GM12865 (cell line): ENCODE results near the gene PRDM10.
"Not testable (repeated sequence)": the region's sequence is repeated elsewhere in the genome, so short reads cannot be mapped to it uniquely, and the experiment has no call there.

Experiments
- DNase-seq: peaks from one replicate; pipeline ENCODE4 v3.0.0; 2010; ENCODE audit warnings: low read depth
- H3K4me3 ChIP-seq: 2 replicates; pipeline ENCODE4 v1.5.1; 2011; ENCODE audit warnings: mild to moderate bottlenecking, low read depth, low read length, control low read depth
- CTCF ChIP-seq: IDR thresholded peaks from 2 replicates; pipeline ENCODE4 v1.5.1; 2011; ENCODE audit warnings: low read length, control low read depth, low read depth, inconsistent platforms; ENCODE audit not compliant: insufficient read depth; ENCODE audit errors: missing control alignments

PRDM10 gene

GRCh38 chr11:129960216-129961214, 42.1 kb downstream of the PRDM10 start:
- no peak overlapping the region for H3K4me3 ChIP-seq
- no peak for TF ChIP-seq CTCF
- DNase-seq: peak; percentile 63

GRCh38 chr11:129959687-129960086, 42.9 kb downstream of the PRDM10 start:
- H3K4me3 ChIP-seq: no peak overlapping the region
- TF ChIP-seq CTCF: no peak
- no peak for DNase-seq

GRCh38 chr11:129955282-129955681, 47.4 kb downstream of the PRDM10 start:
- no peak overlapping the region for H3K4me3 ChIP-seq
- no peak for TF ChIP-seq CTCF
- DNase-seq: no peak

GRCh38 chr11:129954703-129955102, 47.9 kb downstream of the PRDM10 start:
- DNase-seq: not testable (repeated sequence)

GRCh38 chr11:129951866-129952262, 50.8 kb downstream of the PRDM10 start:
- no peak overlapping the region for H3K4me3 ChIP-seq
- no peak for TF ChIP-seq CTCF
- no peak for DNase-seq

More at GRCh38 chr11:129954703-129955102, 47.9 kb downstream of the PRDM10 start:
- not testable (repeated sequence) for H3K4me3 ChIP-seq

- H3K4me3 ChIP-seq: no peak overlapping the region
- DNase-seq: no peak
- TF ChIP-seq CTCF: no peak
These were observed 51.3 kb downstream of the PRDM10 start for GRCh38 chr11:129951201-129951865.
